ENCODE measurements around the gene ARID3B.

DNA sequence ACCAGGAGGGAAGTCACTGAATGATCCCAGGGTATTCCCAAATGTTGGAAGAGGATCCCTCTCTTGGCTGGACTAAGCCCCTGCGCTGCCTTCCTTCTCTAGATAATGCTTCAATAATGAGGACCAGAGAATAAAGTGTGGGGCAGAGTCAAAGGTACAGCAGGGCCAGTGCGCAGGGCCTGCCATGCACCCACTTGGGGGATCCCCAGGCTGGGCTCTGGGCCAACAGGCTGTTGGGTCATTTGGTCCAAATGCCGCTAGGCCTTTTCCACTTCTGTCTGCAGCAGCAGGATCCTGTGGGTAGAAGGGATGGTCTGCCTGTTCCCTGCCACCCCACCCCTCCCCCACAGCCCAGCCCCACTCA lies 68.9 kb downstream of the ARID3B start:
- TF ChIP-seq, protein P1, sequence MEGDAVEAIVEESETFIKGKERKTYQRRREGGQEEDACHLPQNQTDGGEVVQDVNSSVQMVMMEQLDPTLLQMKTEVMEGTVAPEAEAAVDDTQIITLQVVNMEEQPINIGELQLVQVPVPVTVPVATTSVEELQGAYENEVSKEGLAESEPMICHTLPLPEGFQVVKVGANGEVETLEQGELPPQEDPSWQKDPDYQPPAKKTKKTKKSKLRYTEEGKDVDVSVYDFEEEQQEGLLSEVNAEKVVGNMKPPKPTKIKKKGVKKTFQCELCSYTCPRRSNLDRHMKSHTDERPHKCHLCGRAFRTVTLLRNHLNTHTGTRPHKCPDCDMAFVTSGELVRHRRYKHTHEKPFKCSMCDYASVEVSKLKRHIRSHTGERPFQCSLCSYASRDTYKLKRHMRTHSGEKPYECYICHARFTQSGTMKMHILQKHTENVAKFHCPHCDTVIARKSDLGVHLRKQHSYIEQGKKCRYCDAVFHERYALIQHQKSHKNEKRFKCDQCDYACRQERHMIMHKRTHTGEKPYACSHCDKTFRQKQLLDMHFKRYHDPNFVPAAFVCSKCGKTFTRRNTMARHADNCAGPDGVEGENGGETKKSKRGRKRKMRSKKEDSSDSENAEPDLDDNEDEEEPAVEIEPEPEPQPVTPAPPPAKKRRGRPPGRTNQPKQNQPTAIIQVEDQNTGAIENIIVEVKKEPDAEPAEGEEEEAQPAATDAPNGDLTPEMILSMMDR (conservative IDR thresholded peaks at IDR 0.05; ENCODE audit: low read length) = no peak
- no peak for TF ChIP-seq EZH2phosphoT487 (IDR thresholded peaks at IDR 0.05; ENCODE audit: borderline replicate concordance, low read depth, low read length)
